ENCODE data around the gene HRAS. TPM values are rescaled to one million over a fixed set of nuclear protein-coding genes. Genes with fewer than 3 reads are reported as not detected.

The HRAS gene
- total and polyA plus RNA-seq, 2 of the 13 experiments (the other 11 are each of a cell fraction or from before 2014, with no cell fraction given), result 32.9 to 50.0 TPM

- TF ChIP-seq ONECUT2 (CRISPR knock-in tag; IDR thresholded peaks at IDR 0.05), result no peak
- TF ChIP-seq ZNF530 (CRISPR knock-in tag; IDR thresholded peaks at IDR 0.05; ENCODE audit: low read depth), result no peak
- TF ChIP-seq ZNF564 (CRISPR knock-in tag; IDR thresholded peaks at IDR 0.05), result no peak
- no peak for TF ChIP-seq NFKB2 (CRISPR knock-in tag; IDR thresholded peaks at IDR 0.05; ENCODE audit: borderline replicate concordance)
- no peak for TF ChIP-seq ZNF704 (CRISPR knock-in tag; IDR thresholded peaks at IDR 0.05; ENCODE audit: borderline replicate concordance)
- no peak for TF ChIP-seq KDM1A (CRISPR knock-in tag; IDR thresholded peaks at IDR 0.05)
- peak; percentile 88 for TF ChIP-seq ESRRA (CRISPR knock-in tag; IDR thresholded peaks at IDR 0.05; ENCODE audit: low read depth)
- no peak for TF ChIP-seq JUN (CRISPR knock-in tag; IDR thresholded peaks at IDR 0.05)
- peak; percentile 15; the same call in 1 of the 2 replicates for TF ChIP-seq CREM (IDR thresholded peaks at IDR 0.05)
- TF ChIP-seq CREM (CRISPR knock-in tag; IDR thresholded peaks at IDR 0.05), result no peak
Measured at GRCh38 chr11:579830-580601, 44.6 kb upstream of the HRAS start (continued).

GRCh38 chr11:578276-579035 lies 43.1 kb upstream of the HRAS start:
- CTCF ChIA-PET (ENCODE audit: low intra/inter-chr PET ratio, low total read pairs), result no interaction called here
- peak overlapping the region; percentile 78 to 100 (median 92) for H3K4me3 ChIP-seq (replicated peaks in 1 of 3; ENCODE audit: insufficient read depth in 1 of 3, low read depth in 2 of 3, low read length in 3 of 3)
- peaks cover 43% of the 10 kb centered on the region for H4K20me1 ChIP-seq (ENCODE audit: insufficient read depth, low read length)
- WGBS (ENCODE audit: low lambda C conversion rate), result 44% methylated on average over 17 of the region's 21 CpGs
- intact Hi-C loops (cut with micrococcal nuclease; ENCODE audit: unreplicated experiment), result no loop called here
- no peaks in the 10 kb centered on the region; a peak in 1 of 5 replicates for H3K27me3 ChIP-seq (ENCODE audit: control insufficient read depth in 1 of 2, insufficient read depth in 2 of 2, low read length in 2 of 2)
- DNase-seq (ENCODE audit: low spot score), result no peak
- FAIRE-seq, result peak; percentile 56
- ATAC-seq, result no peak
- in situ Hi-C loops (cut with HindIII; ENCODE audit: extremely low pct_ligation_motif_present, low pct_unique_long_range_greater_than_20kb), result no loop called here
- POLR2A ChIA-PET, result interaction anchor here (1.3 to 1.6 kb wide), 4 partner anchors 9 to 18 kb away, joined by 3 to 15 read pairs (median 6); partner anchors contain the start of gene LMNTD2
- peak overlapping the region; percentile 94 for H3K4me2 ChIP-seq (ENCODE audit: low read depth, low read length)
- no peak overlapping the region for H2AFZ ChIP-seq (ENCODE audit: low read length)
- no peaks in the 10 kb centered on the region for H3K9me3 ChIP-seq (ENCODE audit: low read length)
- peaks cover 58% of the 10 kb centered on the region for H3K79me2 ChIP-seq (ENCODE audit: insufficient read depth, low read length)
- H3K27ac ChIP-seq (ENCODE audit: extremely low read length, insufficient read depth, low read length), result peak overlapping the region; percentile 80
- no TSS peak for BruUV-seq (replicated peaks)
- H3K36me3 ChIP-seq (replicated peaks in 1 of 2; ENCODE audit: control insufficient read depth in 1 of 2, insufficient read depth in 2 of 2, low read length in 2 of 2), result peaks cover 8 to 18% of the 10 kb centered on the region in 2 experiments; a peak in 4 of 5 replicates
- peaks cover 48% of the 10 kb centered on the region for H3K4me1 ChIP-seq (ENCODE audit: insufficient read depth, low read length)
- H3K9ac ChIP-seq (ENCODE audit: insufficient read depth, low read depth, low read length), result peak overlapping the region; percentile 100; the same call in 1 of the 2 replicates
- TF ChIP-seq PCBP1 (IDR thresholded peaks at IDR 0.05; ENCODE audit: borderline replicate concordance, low read depth, low read length), result no peak
- no peak for TF ChIP-seq HNF1A (IDR thresholded peaks at IDR 0.05; ENCODE audit: low read depth)
- 0 out of 2 replicates have a peak, but pooled peaks have one; percentile 15 for TF ChIP-seq HNF1A (CRISPR knock-in tag; IDR thresholded peaks at IDR 0.05; ENCODE audit: borderline replicate concordance)
- no peak for TF ChIP-seq ZSCAN12 (CRISPR knock-in tag; IDR thresholded peaks at IDR 0.05)
- peak; percentile 19 for TF ChIP-seq TEAD3 (CRISPR knock-in tag; optimal IDR thresholded peaks at IDR 0.05; ENCODE audit: borderline replicate concordance)
- TF ChIP-seq TBX2 (CRISPR knock-in tag; IDR thresholded peaks at IDR 0.05; ENCODE audit: borderline replicate concordance), result peak; percentile 18; the same call in 1 of the 2 replicates
- TF ChIP-seq SIX4 (CRISPR knock-in tag; IDR thresholded peaks at IDR 0.05), result no peak
- TF ChIP-seq ZNF225 (CRISPR knock-in tag; IDR thresholded peaks at IDR 0.05), result peak; percentile 43; the same call in 1 of the 2 replicates
